ENCODE measurements around the gene ABLIM1.

DNA sequence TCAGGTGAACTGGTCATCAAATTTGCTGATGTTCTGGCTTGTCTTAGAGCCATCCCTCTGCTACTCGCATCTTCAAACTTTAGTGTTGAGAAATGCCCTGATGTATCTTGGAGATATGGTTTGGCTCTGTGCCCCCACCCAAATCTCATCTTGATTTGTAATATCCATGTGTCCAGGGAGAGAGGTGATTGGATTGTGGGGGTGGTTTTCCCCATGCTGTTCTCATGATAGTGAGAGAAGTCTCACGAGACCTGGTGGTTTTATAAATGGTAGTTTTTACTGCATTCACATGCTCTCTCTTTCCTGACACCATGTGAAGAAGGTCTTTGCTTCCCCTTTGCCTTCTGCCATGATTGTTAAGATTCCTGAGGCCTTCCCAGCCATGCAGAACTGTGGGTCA, 179.8 kb downstream of the ABLIM1 start:
- TF ChIP-seq SUZ12 (IDR thresholded peaks at IDR 0.05; ENCODE audit: unreplicated experiment) (no peak), EZH2 (IDR thresholded peaks at IDR 0.05; ENCODE audit: borderline replicate concordance, control insufficient read depth, low read depth, low read length) (no peak), TAF1 (IDR thresholded peaks at IDR 0.05; ENCODE audit: borderline replicate concordance, low read depth, low read length) (no peak), YY1 (IDR thresholded peaks at IDR 0.05; ENCODE audit: low read depth, low read length) (no peak), POLR2AphosphoS2 (IDR thresholded peaks at IDR 0.05; ENCODE audit: low read depth, low read length) (no peak), ZSCAN29 (IDR thresholded peaks at IDR 0.05) (no peak), MYB (IDR thresholded peaks at IDR 0.05; ENCODE audit: borderline replicate concordance, low read depth, low read length) (no peak)
- TF ChIP-seq, protein P1, sequence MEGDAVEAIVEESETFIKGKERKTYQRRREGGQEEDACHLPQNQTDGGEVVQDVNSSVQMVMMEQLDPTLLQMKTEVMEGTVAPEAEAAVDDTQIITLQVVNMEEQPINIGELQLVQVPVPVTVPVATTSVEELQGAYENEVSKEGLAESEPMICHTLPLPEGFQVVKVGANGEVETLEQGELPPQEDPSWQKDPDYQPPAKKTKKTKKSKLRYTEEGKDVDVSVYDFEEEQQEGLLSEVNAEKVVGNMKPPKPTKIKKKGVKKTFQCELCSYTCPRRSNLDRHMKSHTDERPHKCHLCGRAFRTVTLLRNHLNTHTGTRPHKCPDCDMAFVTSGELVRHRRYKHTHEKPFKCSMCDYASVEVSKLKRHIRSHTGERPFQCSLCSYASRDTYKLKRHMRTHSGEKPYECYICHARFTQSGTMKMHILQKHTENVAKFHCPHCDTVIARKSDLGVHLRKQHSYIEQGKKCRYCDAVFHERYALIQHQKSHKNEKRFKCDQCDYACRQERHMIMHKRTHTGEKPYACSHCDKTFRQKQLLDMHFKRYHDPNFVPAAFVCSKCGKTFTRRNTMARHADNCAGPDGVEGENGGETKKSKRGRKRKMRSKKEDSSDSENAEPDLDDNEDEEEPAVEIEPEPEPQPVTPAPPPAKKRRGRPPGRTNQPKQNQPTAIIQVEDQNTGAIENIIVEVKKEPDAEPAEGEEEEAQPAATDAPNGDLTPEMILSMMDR (IDR thresholded peaks at IDR 0.05 in 2 of 3, conservative IDR thresholded peaks at IDR 0.05 in 1 of 3; ENCODE audit: control insufficient read depth in 2 of 3, extremely low read depth in 1 of 3, insufficient read depth in 1 of 3, low read depth in 3 of 3, low read length in 3 of 3) = no peak
